Amniotic stem cell (primary cell): ENCODE results near the gene TRAK2.
A peak's percentile ranks its signal among the peaks of the same experiment; 100 is the strongest.

Source experiments
- DNase-seq: peaks from one replicate; lab custom pipeline; 2025; lab: John Stamatoyannopoulos, UW

TRAK2 gene

DNA sequence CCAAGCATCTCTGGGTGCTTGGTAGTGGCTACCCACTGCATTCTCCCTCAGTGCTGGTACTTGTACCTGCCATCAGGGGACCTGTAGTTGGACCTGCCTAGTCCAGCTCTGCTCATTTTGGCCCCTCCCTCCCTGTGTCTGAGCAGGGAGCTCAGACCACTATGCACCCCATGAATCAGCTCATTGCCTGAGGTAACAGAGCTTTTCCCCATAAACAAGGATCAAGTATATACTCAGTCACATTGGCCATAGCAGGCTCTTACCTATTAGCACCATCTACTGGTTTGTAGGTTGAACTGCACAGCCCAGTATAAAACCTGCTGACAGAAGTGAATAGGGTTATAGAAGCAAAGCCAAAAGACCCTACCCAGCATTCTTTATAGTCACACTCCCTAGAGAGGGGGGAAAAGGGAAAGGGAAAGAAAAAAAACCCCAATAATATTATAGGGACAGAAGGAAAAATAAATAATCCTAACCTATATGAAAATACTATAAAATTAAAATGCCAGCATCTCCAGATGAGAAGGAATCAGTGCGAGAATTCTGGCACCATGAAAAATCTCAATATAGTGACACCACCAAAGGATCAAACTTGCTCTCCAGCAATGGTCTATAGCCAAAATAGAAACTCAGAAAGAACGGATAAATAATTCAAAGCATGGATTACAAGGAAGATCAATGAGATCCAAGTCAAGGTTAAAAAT lies 87.2 kb downstream of the TRAK2 start:
- DNase-seq: peak; percentile 8

DNA sequence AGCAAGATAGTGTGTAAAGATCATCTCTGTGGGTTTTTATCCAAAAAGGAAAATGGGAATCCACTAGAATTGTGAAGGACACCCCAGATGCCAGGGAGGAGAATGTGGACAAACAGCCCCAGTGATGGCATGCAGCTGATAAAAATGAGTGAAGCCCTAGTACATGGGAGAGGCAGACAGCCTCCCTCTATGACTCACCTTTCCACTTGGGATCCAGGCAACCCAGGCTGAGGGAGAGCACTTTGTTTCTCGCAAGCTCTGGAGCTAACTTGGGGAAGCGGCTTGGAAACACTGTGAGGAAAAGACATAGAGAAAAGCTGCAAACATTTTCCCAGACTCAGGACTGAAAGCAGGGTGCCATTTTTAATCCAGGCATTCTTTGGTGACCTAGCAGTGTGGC lies 88.9 kb downstream of the TRAK2 start:
- no peak for DNase-seq

DNA sequence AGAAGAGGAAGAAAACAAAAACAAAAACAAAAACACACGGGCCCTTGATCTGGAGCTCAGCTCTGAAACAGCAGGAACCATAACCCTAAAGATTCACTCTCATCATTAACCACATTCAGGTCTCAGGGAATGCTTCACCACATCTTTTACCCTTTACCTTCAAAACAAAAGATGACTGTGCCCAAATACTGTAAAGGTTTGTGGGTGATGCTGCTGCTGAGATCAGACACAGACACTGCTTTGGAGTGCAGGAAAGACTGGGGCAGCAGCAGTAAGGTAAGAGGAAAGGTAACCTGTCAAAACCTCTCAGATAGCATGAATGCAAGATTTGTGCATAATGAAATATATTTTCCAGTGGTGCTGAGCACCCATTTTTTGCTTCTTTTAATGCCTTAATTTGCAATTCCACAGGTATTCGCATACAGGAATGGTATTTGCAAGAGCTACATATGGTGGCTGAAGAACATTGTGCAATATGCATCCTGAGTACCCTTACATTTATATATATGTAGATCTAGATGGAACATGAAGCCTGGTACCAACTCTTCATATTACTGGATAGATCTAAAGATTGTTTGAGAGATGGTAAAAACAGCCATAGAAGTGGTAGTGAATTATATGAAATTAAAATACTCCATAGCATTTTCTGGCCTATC lies 90.1 kb downstream of the TRAK2 start:
- DNase-seq: no peak

DNA sequence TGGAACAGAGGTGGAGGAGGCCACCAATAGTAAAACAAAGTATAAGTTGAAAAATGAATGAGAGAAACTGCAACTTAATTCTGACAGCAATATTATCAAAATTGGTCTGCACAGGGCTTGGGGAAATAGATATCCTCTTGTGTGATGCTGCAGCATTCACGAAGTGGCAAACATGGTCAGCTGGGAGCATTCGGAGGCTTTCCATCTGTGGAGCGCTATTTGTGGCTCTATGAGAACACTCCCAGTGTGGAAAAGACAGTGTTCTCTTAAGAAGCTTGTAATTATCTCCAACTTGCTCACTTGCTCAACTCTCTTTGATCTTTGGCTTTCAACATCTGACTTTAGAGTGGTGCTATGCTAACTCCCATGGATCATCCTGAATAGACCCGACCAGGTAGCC lies 91.0 kb downstream of the TRAK2 start:
- DNase-seq: no peak

DNA sequence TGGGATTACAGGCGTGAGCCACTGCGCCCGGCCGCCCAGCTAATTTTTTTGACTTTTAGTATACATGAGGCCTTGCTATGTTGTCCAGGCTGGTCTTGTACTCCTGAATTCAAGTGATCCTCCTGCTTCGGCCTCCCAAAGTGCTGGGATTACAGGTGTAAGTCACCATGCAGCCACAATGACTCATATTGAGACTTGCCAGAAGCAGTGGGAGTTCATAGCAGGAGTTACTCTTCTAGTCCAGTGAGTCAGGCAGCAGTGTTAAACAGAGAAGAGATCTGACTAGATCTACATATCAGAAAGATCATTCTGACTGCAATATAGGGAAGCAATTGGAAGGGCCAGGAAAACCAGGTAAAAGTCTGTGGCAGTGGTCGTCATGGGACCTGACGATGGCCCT lies 92.6 kb downstream of the TRAK2 start:
- DNase-seq: peak; percentile 1

DNA sequence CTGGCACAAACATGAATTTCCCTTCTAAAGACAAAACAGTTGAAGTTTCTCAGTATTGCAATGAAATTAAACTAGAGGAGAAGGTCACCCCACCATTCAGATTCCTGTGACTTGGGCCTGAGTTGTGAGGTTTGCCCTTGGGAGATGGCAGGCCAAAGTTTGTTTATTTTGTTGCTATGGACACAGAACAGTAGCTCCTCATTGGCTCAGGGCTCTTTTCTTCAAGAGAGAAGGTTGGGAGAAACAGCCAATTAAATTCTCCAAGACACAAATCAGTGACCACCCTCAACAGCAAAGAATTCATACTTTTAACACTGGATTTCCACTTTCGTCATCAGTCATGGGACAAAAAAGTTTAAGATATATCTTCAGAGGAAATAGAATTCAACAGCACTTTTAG lies 94.0 kb downstream of the TRAK2 start, which contains the start of gene FLACC1:
FLACC1 (minus strand) TSS at position 125 of the 400 bp plus-strand sequence. CDS start 5,941 bp downstream, outside the sequence.
- peak; percentile 41 for DNase-seq

DNA sequence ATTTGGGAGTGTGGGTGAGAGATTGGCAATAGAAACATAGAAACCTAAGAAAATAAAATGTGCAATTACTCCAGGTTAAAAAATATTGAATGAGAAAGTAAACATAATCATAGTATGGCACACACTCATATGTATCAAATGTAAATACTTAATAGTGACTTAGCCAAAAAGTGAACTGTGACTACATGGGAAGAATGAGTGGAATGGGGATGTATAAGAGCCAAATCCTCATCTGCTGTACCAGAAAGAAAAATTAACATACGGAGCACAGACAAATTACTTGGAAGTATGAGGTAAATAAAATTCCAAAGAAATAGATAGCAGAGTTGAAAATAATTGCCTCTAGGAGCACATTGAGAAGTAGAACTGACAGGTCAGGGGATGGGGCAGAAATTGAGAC lies 98.1 kb downstream of the TRAK2 start:
- no peak for DNase-seq

DNA sequence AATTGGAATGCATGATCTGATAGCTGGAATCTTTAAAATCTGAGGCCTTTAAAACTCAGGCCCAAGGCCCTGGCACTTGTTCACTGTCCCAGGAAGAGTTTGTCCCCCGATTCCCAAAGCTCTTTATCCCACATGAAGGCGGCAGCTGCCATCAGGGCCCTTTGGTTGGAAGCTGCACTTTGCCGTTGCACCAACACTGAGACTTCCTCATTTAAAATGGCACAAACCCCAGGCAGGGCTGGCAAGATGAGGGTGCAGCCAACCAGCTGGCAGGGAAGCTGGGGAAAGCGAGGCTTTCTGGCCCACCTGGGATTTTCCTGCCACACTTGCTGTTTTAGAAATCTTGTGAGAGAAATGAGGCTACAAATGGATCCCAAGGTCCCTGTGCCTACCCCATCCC lies 100.4 kb downstream of the TRAK2 start:
- no peak for DNase-seq

DNA sequence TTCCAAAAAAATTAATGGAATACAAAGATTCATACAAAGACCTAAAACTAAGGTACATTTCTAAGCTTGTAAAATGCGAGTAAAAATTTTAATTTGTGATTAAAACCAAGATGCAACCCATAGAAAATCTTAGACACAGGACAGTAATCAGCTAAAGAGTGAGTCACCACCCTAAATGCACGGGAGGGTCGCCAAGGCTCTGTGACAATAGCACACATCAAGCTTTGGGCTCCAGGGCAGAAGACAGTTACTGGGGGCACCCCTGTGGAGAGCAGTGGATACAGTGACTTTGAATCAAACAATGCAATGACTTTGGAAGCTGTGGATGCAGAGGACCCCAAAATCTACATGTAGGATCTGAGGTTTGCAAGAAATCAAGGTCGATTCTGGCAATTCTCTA lies 101.7 kb downstream of the TRAK2 start:
- no peak for DNase-seq

DNA sequence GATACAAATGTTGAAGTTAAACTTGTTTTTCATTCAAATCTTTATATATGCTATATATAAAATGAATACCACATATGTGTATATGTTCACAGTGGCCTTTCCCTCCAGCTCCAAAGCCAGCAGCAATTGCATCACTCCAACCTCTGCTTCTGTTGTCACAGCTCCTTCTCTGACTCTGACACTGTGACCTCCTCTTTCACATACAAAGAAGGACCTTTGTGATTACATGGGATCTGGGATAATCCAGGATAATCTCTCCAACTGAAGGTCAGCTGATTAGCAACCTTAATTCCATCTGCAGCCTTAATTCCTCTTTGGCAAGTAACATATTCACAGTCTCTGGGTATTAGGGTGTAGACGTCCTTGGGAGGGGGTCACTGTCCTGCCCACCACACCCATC lies 102.5 kb downstream of the TRAK2 start:
- DNase-seq: no peak

DNA sequence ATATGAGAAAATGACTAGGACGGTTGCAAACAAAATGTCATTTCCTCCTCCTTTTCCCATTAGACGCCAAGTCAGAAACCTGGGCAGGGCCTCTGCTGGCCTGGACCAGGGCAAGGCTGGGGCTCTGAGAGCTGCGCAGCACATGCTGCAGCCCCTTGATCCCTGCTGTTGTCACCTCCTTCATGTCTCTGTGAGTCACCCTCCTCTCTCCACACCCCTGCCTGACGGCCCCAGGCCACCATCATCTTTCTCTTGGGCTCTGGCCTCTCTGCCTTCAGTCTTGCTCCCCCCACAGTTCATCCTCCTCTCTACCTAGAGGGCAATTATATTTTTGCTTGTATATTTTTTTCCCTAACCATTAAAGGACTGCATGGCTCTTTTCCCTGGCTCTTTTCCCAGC lies 104.1 kb downstream of the TRAK2 start:
- DNase-seq: no peak

DNA sequence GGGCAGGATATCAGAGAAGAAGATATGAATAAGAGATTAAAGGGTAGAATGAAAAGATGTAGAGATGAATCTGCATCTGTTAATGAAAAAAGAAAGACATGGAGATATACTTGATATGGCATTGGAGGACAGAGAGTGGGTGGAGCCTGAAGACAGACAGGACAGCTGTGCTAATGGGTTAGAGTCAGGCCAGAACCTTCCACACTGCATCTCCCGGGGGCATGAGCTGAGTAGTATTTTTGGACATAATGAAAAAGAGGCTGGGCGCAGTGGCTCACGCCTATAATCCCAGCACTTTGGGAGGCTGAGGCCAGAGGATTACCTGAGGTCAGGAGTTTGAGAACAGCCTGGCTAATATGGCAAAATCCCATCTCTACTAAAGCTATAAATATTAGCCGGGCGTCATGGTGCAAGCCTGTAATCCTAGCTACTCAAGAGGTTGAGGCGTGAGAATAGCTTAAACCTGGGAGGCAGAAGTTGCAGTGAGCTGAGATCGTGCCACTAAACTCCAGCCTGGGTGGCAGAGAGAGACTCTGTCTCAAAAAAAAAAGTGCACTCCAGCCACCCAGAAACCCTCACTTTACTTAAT lies 105.5 kb downstream of the TRAK2 start:
- DNase-seq: no peak

DNA sequence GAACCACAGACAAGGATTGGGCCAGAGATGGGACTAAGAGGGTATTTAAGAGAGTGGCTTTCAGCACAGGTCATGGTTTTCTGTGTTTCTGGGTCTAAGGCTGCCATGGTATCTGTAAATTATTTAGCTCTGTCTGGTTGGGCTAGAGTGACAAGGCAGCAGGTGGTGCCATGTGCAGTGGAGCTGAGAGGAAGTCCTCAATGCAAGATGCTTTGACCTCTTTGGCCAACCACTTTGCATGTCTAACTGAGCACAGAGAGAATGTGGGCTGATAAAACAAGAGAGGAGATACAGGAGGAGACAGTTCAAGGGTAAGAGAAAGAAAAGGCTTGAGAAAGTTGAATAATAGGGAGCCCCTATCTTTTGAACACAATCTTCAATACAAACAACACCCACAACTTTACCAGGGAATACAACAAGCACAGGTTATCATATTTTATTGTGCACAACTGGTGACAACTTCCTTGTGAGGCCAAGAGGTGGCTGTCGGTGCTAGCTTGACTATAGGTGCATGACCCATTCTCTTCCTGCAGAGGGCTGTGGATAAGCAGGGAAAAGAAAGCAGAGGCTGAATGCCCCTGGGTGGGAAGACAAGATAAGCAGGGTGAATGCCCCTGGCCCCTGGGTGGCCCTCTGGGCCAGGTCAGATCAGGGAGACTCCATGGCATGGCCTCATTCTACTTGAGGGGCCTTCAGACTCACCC lies 106.4 kb downstream of the TRAK2 start:
- DNase-seq: no peak

DNA sequence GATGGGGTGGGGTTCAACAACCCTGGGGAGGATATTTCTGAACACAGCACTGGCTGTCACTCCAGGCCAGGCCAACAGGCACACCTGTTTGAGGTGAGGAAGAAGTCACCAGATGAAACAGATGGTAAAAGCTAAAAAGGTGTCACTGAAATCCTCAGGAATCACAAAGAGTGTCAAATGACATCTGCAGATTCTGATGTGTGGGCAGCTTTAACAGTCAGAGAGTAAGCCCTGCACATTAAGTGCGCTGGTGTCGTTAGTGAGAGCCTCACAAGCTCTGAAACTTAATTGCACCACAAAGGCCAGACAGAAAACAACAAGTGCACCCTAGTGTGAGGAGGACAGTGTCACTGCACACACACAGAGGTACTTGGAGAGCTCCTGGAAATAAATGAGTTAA lies 107.7 kb downstream of the TRAK2 start:
- no peak for DNase-seq

DNA sequence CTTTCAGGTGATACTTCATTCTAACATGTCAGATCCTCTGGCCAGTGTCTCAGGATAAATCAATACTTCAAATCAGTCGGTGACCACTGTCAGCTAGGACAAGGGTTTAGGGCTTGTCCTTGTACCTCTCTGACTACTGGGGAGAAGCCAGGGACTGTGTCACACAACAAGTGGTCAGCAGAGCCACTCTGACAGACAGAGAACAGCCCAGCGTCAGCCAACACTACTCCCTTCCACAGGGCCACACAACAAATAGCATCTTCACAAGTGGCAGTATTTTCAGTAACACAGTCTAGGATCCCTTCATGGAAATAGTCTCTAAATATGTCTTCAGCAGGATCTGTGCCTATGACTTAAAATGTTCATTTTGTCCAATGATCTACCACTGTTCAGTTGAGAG lies 108.3 kb downstream of the TRAK2 start:
- DNase-seq: no peak

DNA sequence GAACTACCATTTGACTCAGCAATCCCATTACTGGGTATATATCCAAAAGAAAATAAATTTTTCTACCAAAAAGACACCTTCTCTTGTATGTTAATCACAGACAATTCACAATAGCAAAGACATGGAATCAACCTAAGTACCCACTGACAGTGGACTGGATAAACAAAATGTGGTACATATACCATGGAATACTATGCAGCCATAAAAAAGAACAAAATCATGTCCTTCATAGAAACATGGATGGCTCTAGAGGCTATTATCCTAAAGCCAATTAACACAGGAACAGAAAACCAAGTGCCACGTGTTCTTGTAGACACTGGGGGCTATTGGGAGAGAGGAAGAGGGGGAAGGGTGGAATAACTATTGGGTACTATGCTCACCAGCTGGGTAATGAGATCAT lies 121.8 kb downstream of the TRAK2 start:
- no peak for DNase-seq

DNA sequence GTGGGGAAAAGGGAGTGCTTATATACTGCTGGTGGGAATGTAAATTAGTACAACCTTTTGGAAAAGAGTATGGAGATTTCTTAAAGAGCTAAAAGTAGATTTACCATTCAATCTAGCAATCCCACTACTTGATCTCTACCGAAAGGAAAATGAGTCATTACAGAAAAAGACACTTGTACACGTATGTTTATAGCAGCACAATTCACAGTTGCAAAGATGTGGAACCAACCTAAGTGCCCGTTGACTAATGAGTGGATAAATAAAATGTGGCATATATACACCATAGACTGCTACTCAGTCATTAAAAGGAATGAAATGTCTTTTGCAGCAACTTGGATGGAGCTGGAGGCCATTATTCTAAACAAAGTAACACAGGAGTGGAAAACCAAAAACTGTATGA lies 123.6 kb downstream of the TRAK2 start:
- DNase-seq: no peak
